ENCODE data around the gene NDUFS7. TPM values are rescaled to one million over a fixed set of nuclear protein-coding genes. Genes with fewer than 3 reads are reported as not detected.

NDUFS7 gene
- total RNA-seq, 1 donor from 2014 or later: 109 TPM

DNA sequence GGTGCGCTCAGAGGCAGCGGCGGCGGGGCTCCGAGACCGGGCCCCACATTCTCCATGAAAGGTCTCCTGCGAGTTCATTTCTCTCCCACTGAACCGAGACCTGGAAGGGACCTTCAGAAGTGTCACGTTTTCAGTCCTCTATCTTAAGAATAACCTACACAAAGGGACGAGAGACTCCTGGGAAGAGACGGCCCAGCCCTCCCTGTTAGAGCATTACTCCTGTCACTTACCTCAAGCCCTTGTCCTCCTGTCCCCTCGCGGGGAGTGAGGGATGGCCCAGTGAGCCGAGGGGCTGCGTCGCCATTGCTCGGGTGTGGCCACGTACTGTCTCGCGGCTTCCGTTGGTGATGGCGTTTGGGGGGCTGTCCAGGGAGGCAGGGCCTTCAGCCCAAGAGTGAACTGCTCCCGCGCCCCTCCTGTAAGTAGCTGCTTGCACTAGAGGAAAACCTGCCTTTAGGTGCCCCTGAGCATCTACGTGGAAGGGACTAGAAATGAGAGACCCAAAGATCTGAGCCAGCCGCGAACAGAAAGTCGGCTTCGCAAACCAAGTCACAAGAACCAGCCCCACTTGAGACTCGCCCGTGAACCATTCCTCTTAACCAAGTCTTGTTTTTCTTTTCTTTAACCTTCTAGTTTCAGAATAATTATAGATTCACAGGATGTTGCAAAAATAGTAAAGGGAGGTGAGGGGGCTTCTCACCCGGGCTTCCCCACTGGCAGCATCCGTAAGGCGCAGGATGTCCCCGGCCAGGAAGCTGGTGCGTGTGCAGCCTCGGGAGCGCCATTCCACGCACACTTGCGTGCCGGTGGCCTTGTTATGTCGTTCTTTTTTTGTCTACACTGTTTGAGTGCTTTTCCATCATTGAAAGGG is 21.1 kb upstream of the NDUFS7 start:
- H3K4me3 ChIP-seq (ENCODE audit: low read depth, low read length): no peak overlapping the region
- FAIRE-seq (no peak), DNase-seq (ENCODE audit: low read depth) (no peak)
- peaks cover 23% of the 10 kb centered on the region for H3K36me3 ChIP-seq (ENCODE audit: control insufficient read depth, insufficient read depth, low read length)
- TF ChIP-seq, protein P1, sequence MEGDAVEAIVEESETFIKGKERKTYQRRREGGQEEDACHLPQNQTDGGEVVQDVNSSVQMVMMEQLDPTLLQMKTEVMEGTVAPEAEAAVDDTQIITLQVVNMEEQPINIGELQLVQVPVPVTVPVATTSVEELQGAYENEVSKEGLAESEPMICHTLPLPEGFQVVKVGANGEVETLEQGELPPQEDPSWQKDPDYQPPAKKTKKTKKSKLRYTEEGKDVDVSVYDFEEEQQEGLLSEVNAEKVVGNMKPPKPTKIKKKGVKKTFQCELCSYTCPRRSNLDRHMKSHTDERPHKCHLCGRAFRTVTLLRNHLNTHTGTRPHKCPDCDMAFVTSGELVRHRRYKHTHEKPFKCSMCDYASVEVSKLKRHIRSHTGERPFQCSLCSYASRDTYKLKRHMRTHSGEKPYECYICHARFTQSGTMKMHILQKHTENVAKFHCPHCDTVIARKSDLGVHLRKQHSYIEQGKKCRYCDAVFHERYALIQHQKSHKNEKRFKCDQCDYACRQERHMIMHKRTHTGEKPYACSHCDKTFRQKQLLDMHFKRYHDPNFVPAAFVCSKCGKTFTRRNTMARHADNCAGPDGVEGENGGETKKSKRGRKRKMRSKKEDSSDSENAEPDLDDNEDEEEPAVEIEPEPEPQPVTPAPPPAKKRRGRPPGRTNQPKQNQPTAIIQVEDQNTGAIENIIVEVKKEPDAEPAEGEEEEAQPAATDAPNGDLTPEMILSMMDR (IDR thresholded peaks at IDR 0.05; ENCODE audit: insufficient read depth, low read length, severe bottlenecking): no peak
- no peaks in the 10 kb centered on the region for H3K27me3 ChIP-seq (ENCODE audit: control insufficient read depth, insufficient read depth, low read length)

DNA sequence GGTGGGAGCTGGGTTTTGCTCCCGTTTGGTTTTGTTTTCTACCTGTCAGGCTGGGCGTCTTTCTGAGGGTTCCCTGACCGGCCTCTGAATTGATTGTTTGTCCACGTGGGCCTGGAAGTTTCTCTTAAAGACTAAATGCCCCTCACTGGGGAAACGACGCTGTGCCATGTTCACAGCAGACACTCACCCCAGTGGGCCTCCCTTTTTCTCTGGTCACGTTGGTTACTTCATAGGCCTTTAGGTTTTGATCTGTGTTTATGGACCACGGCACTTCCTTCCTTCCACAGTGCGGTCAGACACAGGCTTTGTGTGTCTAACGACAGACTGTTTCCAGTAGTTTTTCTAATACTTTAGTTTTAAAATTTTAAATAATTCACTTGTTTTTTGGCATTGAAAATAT is 20.1 kb upstream of the NDUFS7 start:
- no peaks in the 10 kb centered on the region for H3K27me3 ChIP-seq (ENCODE audit: control insufficient read depth, insufficient read depth, low read length)
- TF ChIP-seq, protein P1 (IDR thresholded peaks at IDR 0.05; ENCODE audit: insufficient read depth, low read length, severe bottlenecking): no peak
- H3K4me3 ChIP-seq (ENCODE audit: low read depth, low read length): no peak overlapping the region
- no peak for DNase-seq (ENCODE audit: low read depth)
- H3K36me3 ChIP-seq (ENCODE audit: control insufficient read depth, insufficient read depth, low read length): peaks cover 22% of the 10 kb centered on the region
- FAIRE-seq: no peak

DNA sequence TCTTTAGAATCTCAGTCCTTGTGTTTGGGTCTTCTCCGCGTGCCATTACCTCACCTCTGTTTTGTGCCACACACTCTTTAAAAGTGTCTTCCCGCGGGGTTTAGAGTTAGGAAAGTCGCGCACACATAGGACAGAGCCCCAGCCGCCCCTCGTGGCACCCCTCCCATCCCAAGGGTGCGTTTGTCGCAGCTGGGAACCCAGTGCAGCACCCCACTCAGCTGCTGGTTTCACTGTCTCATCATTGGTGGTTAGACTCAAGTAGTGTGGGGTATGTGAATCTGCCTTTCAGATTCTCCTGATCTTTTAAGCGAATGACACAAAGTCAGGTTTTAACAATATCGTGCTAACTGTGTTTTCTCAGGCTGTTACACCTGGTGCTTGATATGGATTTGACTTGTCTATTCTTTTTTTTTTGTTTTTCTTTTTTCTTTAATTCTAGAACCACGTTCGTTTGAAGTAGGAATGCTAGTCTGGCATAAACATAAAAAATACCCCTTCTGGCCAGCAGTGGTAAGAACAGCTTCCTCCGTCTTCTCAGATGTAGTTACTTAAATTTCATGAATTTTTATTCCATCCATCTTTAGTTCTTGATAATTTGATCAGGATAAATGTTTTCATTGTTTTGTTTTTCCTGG is 19.5 kb upstream of the NDUFS7 start:
- DNase-seq (ENCODE audit: low read depth) (no peak), FAIRE-seq (no peak)

DNA sequence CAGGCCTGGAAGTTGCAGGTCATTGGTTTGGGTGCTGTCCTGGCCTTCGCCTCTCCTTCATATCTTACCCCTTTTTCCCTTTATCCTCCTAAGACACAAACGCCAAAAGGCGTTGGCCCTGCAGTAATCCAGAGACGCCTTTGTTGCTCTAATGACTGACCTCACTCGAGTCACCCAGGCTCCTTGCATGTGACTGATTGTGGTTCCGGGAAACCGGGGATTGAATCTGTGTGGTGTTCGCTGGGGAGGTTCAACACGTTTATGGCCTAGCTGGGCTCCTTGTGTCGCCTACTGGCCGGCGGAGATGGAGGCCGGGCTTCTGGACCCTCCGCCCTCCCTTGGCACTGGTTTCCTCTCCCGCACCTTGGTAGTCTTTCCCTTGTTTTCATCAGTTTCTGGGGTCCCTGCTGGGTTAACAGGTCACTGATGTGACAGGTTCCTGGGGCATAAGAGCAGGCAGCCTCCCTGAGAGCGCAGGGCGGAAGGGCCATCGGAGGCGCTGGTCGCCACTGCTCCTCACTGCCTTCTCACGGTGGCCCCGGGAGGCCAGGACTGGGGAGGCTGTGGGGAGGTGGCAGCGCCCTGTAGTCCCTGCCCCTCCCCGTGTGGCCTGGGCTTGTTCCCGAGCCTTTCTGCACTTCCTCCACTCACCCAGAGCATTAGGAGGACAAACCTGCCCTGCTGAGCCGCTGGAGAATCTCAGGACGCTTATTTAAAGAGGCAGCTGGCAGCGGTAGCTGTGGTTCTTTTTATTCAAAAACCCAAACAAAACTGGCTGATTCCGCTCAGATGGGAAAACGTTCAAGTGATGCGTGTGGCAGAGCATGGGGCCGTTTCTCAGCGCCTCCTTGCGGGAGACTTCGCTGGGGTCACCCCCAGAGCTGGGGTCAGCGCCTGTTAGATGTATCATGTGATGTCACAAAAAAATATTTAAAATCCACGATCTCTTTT is 18.1 kb upstream of the NDUFS7 start:
- H3K4me3 ChIP-seq (ENCODE audit: low read depth, low read length): no peak overlapping the region
- DNase-seq (ENCODE audit: low read depth): no peak
- peak; percentile 13 for FAIRE-seq
- TF ChIP-seq, protein P1 (IDR thresholded peaks at IDR 0.05; ENCODE audit: insufficient read depth, low read length, severe bottlenecking): no peak
- no peaks in the 10 kb centered on the region for H3K27me3 ChIP-seq (ENCODE audit: control insufficient read depth, insufficient read depth, low read length)
- peaks cover 22% of the 10 kb centered on the region for H3K36me3 ChIP-seq (ENCODE audit: control insufficient read depth, insufficient read depth, low read length)

More for the DNA sequence above, 19.5 kb upstream of the NDUFS7 start:
- Histone ChIP-seq H3K36me3 (ENCODE audit: control insufficient read depth, insufficient read depth, low read length) (peaks cover 21% of the 10 kb centered on the region), H3K4me3 (ENCODE audit: low read depth, low read length) (no peak overlapping the region), H3K27me3 (ENCODE audit: control insufficient read depth, insufficient read depth, low read length) (no peaks in the 10 kb centered on the region)
- TF ChIP-seq, protein P1 (IDR thresholded peaks at IDR 0.05; ENCODE audit: insufficient read depth, low read length, severe bottlenecking): no peak

DNA sequence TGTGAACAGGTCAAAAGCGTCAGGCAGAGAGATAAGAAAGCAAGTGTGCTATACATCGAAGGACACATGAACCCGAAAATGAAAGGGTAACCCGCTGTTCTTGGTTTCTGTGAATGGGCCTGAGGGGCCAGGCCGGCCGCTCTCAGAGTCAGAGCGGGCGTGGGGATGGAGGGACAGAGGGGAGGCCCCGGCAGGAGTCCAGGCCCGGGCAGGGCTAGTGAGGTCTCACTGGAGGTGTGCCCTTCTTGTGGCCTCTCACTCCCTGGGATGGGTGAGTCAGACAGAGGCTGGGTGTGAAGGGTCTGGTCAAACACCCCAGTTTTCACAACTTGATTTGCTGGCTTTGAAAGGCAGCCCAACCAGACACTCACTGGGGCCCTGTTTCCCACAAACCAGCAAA is 17.4 kb upstream of the NDUFS7 start:
- DNase-seq (ENCODE audit: low read depth) (no peak), FAIRE-seq (no peak)
- Histone ChIP-seq H3K4me3 (ENCODE audit: low read depth, low read length) (no peak overlapping the region), H3K36me3 (ENCODE audit: control insufficient read depth, insufficient read depth, low read length) (peaks cover 22% of the 10 kb centered on the region), H3K27me3 (ENCODE audit: control insufficient read depth, insufficient read depth, low read length) (no peaks in the 10 kb centered on the region)
- TF ChIP-seq, protein P1 (IDR thresholded peaks at IDR 0.05; ENCODE audit: insufficient read depth, low read length, severe bottlenecking): no peak

Data from bronchial epithelial cell (primary cell).